GM21737 (cell line): ENCODE data around the gene RAD21L1.

Source experiments
- ATAC-seq: cut with Tn5 transposase; IDR thresholded peaks from one replicate; pipeline ENCODE4 v1.9.1; 2021; ENCODE audit warnings: mild to moderate bottlenecking, moderate library complexity; ENCODE audit not compliant: unreplicated experiment

The RAD21L1 gene

GRCh38 chr20:1291191-1291741, 65.4 kb downstream of the RAD21L1 start:
- ATAC-seq, result no peak

GRCh38 chr20:1292620-1293019, 66.8 kb downstream of the RAD21L1 start:
- ATAC-seq, result no peak

GRCh38 chr20:1293641-1294379, 68.0 kb downstream of the RAD21L1 start:
- no peak for ATAC-seq

- ATAC-seq, result no peak
Measured at GRCh38 chr20:1294497-1294896, 68.7 kb downstream of the RAD21L1 start.

- ATAC-seq, result no peak
Measured at GRCh38 chr20:1295276-1295930, 69.6 kb downstream of the RAD21L1 start.

- ATAC-seq, result no peak
Measured at GRCh38 chr20:1296117-1296610, 70.3 kb downstream of the RAD21L1 start.

- ATAC-seq, result no peak
Measured at GRCh38 chr20:1296922-1297321, 71.1 kb downstream of the RAD21L1 start.

GRCh38 chr20:1297486-1297885, 71.6 kb downstream of the RAD21L1 start:
- ATAC-seq, result no peak

- no peak for ATAC-seq
Measured at GRCh38 chr20:1298166-1298565, 72.3 kb downstream of the RAD21L1 start.

GRCh38 chr20:1298888-1299511, 73.2 kb downstream of the RAD21L1 start:
- ATAC-seq, result no peak

GRCh38 chr20:1299522-1299921, 73.7 kb downstream of the RAD21L1 start:
- no peak for ATAC-seq

- ATAC-seq, result no peak
Measured at GRCh38 chr20:1300083-1300840, 74.4 kb downstream of the RAD21L1 start.

- ATAC-seq, result no peak
Measured at GRCh38 chr20:1301031-1301529, 75.2 kb downstream of the RAD21L1 start.

GRCh38 chr20:1302685-1303541, 77.1 kb downstream of the RAD21L1 start:
- no peak for ATAC-seq

GRCh38 chr20:1304710-1305515, 79.1 kb downstream of the RAD21L1 start:
- ATAC-seq, result no peak
